HEK293 (cell line): ENCODE data around the gene CTDNEP1.
A peak's percentile ranks its signal among the peaks of the same experiment; 100 is the strongest.

Experiments used
- BCL11A ChIP-seq: fragments of 450-650 bp; formaldehyde crosslinking; IDR thresholded peaks from 2 replicates; pipeline ENCODE4 v1.5.1; 2016; ENCODE audit warnings: low read depth, missing biosample characterization, missing genetic modification characterization
- GFI1B ChIP-seq: fragments of 450-650 bp; formaldehyde crosslinking; IDR thresholded peaks from 2 replicates; pipeline ENCODE4 v1.5.1; 2016; ENCODE audit warnings: missing biosample characterization, missing genetic modification characterization
- GLI4 ChIP-seq: fragments of 450-650 bp; formaldehyde crosslinking; IDR thresholded peaks from 2 replicates; pipeline ENCODE4 v1.5.1; 2016; ENCODE audit warnings: missing biosample characterization, missing genetic modification characterization
- GLIS1 ChIP-seq: fragments of 450-650 bp; formaldehyde crosslinking; IDR thresholded peaks from 2 replicates; pipeline ENCODE4 v1.5.1; 2016; ENCODE audit warnings: missing biosample characterization, missing genetic modification characterization
- HOXD13 ChIP-seq: sonication (generic); formaldehyde crosslinking; IDR thresholded peaks from 2 replicates; pipeline ENCODE4 v1.8.0; 2022; ENCODE audit warnings: missing genetic modification reagents, borderline replicate concordance
- KLF1 ChIP-seq: fragments of 450-650 bp; formaldehyde crosslinking; IDR thresholded peaks from 2 replicates; pipeline ENCODE4 v1.5.1; 2016; ENCODE audit warnings: missing biosample characterization, missing genetic modification characterization
- KLF7 ChIP-seq: fragments of 450-650 bp; formaldehyde crosslinking; IDR thresholded peaks from 2 replicates; pipeline ENCODE4 v1.5.1; 2016; ENCODE audit warnings: missing biosample characterization, missing genetic modification characterization, borderline replicate concordance
- PRDM1 ChIP-seq: fragments of 450-650 bp; formaldehyde crosslinking; IDR thresholded peaks from 2 replicates; pipeline ENCODE4; 2016; ENCODE audit warnings: missing biosample characterization, missing genetic modification characterization
- ZBTB20 ChIP-seq: fragments of 450-650 bp; formaldehyde crosslinking; IDR thresholded peaks from 2 replicates; pipeline ENCODE4 v1.5.1; 2016; ENCODE audit warnings: missing biosample characterization, missing genetic modification characterization
- ZBTB8A ChIP-seq: fragments of 450-650 bp; formaldehyde crosslinking; IDR thresholded peaks from 2 replicates; pipeline ENCODE4 v1.5.1; 2016; ENCODE audit warnings: missing biosample characterization, missing genetic modification characterization
- ZEB2 ChIP-seq: fragments of 450-650 bp; formaldehyde crosslinking; IDR thresholded peaks from 2 replicates; pipeline ENCODE4 v1.5.1; 2016; ENCODE audit warnings: missing biosample characterization, missing genetic modification characterization
- ZFHX2 ChIP-seq: fragments of 450-650 bp; formaldehyde crosslinking; conservative IDR thresholded peaks from 2 replicates; pipeline ENCODE4 v1.5.1; 2016; ENCODE audit warnings: missing biosample characterization, missing genetic modification characterization
- ZIC2 ChIP-seq: fragments of 450-650 bp; formaldehyde crosslinking; IDR thresholded peaks from 2 replicates; pipeline ENCODE4 v1.5.1; 2016; ENCODE audit warnings: missing biosample characterization, missing genetic modification characterization
- ZNF133 ChIP-seq: fragments of 450-650 bp; formaldehyde crosslinking; IDR thresholded peaks from 2 replicates; pipeline ENCODE4 v1.5.1; 2016; ENCODE audit warnings: missing biosample characterization, missing genetic modification characterization
- ZNF2 ChIP-seq: fragments of 450-650 bp; formaldehyde crosslinking; IDR thresholded peaks from 2 replicates; pipeline ENCODE4 v1.5.1; 2016; ENCODE audit warnings: missing biosample characterization, missing genetic modification characterization
- ZNF274 ChIP-seq, 2 experiments: fragments of 200-500 bp in 1 of 2; fragments of 450-650 bp in 1 of 2; sonication (Bioruptor generic) in 1 of 2; formaldehyde crosslinking in 1 of 2; IDR thresholded peaks; 2 replicates each; pipeline versions ENCODE4 v1.5.1 to v1.6.1; 2014 to 2016; ENCODE audit warnings: borderline replicate concordance in 1 of 2, inconsistent platforms in 1 of 2, low read length in 1 of 2, missing biosample characterization in 1 of 2, missing genetic modification characterization in 1 of 2
- ZNF311 ChIP-seq: fragments of 450-650 bp; formaldehyde crosslinking; IDR thresholded peaks from 2 replicates; pipeline ENCODE4 v1.5.1; 2017; ENCODE audit warnings: missing biosample characterization, missing genetic modification characterization, borderline replicate concordance
- ZNF350 ChIP-seq: fragments of 450-650 bp; formaldehyde crosslinking; IDR thresholded peaks from 2 replicates; pipeline ENCODE4 v1.5.0; 2017; ENCODE audit warnings: missing biosample characterization, mild to moderate bottlenecking, missing genetic modification characterization
- ZNF37A ChIP-seq: fragments of 450-650 bp; IDR thresholded peaks from 2 replicates; pipeline ENCODE4 v1.5.1; 2018; ENCODE audit warnings: missing biosample characterization, missing genetic modification characterization
- ZNF394 ChIP-seq: fragments of 450-650 bp; formaldehyde crosslinking; IDR thresholded peaks from 2 replicates; pipeline ENCODE4 v1.5.1; 2016; ENCODE audit warnings: missing biosample characterization, missing genetic modification characterization, mild to moderate bottlenecking, moderate library complexity, borderline replicate concordance
- ZNF416 ChIP-seq: fragments of 450-650 bp; formaldehyde crosslinking; IDR thresholded peaks from 2 replicates; pipeline ENCODE4 v1.5.1; 2016; ENCODE audit warnings: missing biosample characterization, missing genetic modification characterization
- ZNF423 ChIP-seq: fragments of 450-650 bp; formaldehyde crosslinking; IDR thresholded peaks from 2 replicates; pipeline ENCODE4 v1.5.1; 2016; ENCODE audit warnings: missing biosample characterization, missing genetic modification characterization
- ZNF433 ChIP-seq: fragments of 450-650 bp; formaldehyde crosslinking; IDR thresholded peaks from 2 replicates; pipeline ENCODE4 v1.5.1; 2016; ENCODE audit warnings: missing biosample characterization, missing genetic modification characterization, low read depth
- ZNF600 ChIP-seq: fragments of 450-650 bp; formaldehyde crosslinking; IDR thresholded peaks from 2 replicates; pipeline ENCODE4 v1.5.1; 2016; ENCODE audit warnings: missing biosample characterization, missing genetic modification characterization
- ZNF660 ChIP-seq: fragments of 450-650 bp; IDR thresholded peaks from 2 replicates; pipeline ENCODE4 v1.5.1; 2018; ENCODE audit warnings: missing biosample characterization, mild to moderate bottlenecking, missing genetic modification characterization
- ZNF747 ChIP-seq: fragments of 450-650 bp; formaldehyde crosslinking; IDR thresholded peaks from 2 replicates; pipeline ENCODE4 v1.5.1; 2016; ENCODE audit warnings: missing biosample characterization, missing genetic modification characterization
- ZNF76 ChIP-seq: fragments of 450-650 bp; formaldehyde crosslinking; IDR thresholded peaks from 2 replicates; pipeline ENCODE4; 2016; ENCODE audit warnings: low read depth, missing biosample characterization, missing genetic modification characterization, borderline replicate concordance
- ZNF792 ChIP-seq: fragments of 450-650 bp; formaldehyde crosslinking; IDR thresholded peaks from 2 replicates; pipeline ENCODE4 v1.5.1; 2016; ENCODE audit warnings: missing biosample characterization, missing genetic modification characterization
- ZSCAN16 ChIP-seq: fragments of 450-650 bp; formaldehyde crosslinking; IDR thresholded peaks from 2 replicates; pipeline ENCODE4 v1.5.1; 2016; ENCODE audit warnings: missing biosample characterization, missing genetic modification characterization
- ZSCAN30 ChIP-seq: fragments of 450-650 bp; IDR thresholded peaks from 2 replicates; pipeline ENCODE4 v1.5.1; 2018; ENCODE audit warnings: missing biosample characterization, mild to moderate bottlenecking, missing genetic modification characterization, moderate library complexity
- TF ChIP-seq, protein P1 (sequence below): fragments of 450-650 bp; formaldehyde crosslinking; IDR thresholded peaks from 2 replicates; pipeline ENCODE4 v1.5.1; 2016; ENCODE audit warnings: missing biosample characterization, missing genetic modification characterization
- TF ChIP-seq, protein P2 (sequence below): fragments of 450-650 bp; formaldehyde crosslinking; optimal IDR thresholded peaks from 2 replicates; pipeline ENCODE3; 2016; ENCODE audit warnings: missing biosample characterization, mild to moderate bottlenecking, missing genetic modification characterization
- TF ChIP-seq, protein P3 (sequence below): fragments of 450-650 bp; formaldehyde crosslinking; IDR thresholded peaks from 2 replicates; pipeline ENCODE4 v1.5.1; 2016; ENCODE audit warnings: missing biosample characterization, missing genetic modification characterization
- TF ChIP-seq, protein P4 (sequence below): fragments of 450-650 bp; formaldehyde crosslinking; IDR thresholded peaks from 2 replicates; pipeline ENCODE4 v1.5.1; 2016; ENCODE audit warnings: missing biosample characterization, missing genetic modification characterization
- TF ChIP-seq, protein P5 (sequence below): fragments of 450-650 bp; formaldehyde crosslinking; IDR thresholded peaks from 2 replicates; pipeline ENCODE4 v1.5.1; 2017; ENCODE audit warnings: missing biosample characterization, mild to moderate bottlenecking, missing genetic modification characterization, moderate library complexity

Gene CTDNEP1

DNA sequence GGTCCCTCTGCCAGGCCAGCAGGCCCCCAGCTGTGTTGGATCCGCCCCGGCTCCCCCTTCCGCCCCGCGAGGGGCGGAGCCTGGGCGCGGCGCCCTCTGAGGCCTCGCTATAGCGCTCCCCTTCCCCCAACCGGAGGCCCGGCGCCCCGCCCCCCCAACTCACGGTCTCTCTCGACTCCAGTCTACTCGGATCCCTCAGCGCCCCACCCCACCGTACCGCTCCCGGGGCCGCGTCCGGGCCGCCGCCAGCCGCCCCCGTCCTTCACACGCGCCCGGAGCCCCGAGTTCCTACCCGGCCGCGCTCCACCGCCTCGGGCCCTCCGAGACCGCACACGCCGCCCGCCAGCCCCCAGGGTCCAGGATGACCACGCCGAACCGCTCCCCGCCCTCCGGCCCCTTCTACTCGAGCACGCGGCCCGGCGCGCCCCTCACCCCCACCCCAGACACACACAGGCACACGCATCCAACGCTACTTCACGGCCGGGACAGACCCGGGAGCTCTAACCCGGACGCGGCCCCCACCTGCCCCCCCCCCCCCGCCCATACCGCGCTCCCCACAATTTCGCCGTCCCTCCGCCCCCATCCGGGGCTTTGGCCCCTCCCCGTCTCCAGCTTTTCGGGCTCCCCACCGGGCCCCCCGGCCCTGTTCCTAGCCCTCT lies 13.6 kb downstream of the CTDNEP1 start (continued):
- no peak for TF ChIP-seq ZNF274 (IDR thresholded peaks at IDR 0.05; ENCODE audit: low read length)
- no peak for TF ChIP-seq ZNF274 (tag by site-specific recombination; IDR thresholded peaks at IDR 0.05; ENCODE audit: borderline replicate concordance)
- peak; percentile 89 for TF ChIP-seq KLF1 (tag by site-specific recombination)
- no peak for TF ChIP-seq GFI1B (tag by site-specific recombination)
- TF ChIP-seq ZBTB8A (tag by site-specific recombination) = peak; percentile 100
- TF ChIP-seq, protein P1, sequence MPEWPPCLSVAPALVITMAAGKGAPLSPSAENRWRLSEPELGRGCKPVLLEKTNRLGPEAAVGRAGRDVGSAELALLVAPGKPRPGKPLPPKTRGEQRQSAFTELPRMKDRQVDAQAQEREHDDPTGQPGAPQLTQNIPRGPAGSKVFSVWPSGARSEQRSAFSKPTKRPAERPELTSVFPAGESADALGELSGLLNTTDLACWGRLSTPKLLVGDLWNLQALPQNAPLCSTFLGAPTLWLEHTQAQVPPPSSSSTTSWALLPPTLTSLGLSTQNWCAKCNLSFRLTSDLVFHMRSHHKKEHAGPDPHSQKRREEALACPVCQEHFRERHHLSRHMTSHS (tag by site-specific recombination) = no peak
- peak; percentile 28; the same call in 1 of the 2 replicates for TF ChIP-seq ZIC2 (tag by site-specific recombination)
- TF ChIP-seq ZNF394 (tag by site-specific recombination) = no peak
- TF ChIP-seq ZBTB20 (tag by site-specific recombination) = peak; percentile 47; the same call in 1 of the 2 replicates
- TF ChIP-seq ZNF76 (tag by site-specific recombination) = peak; percentile 34; the same call in 1 of the 2 replicates
- TF ChIP-seq ZNF350 (tag by site-specific recombination) = no peak
- TF ChIP-seq HOXD13 (CRISPR knock-in tag) = no peak
- TF ChIP-seq ZEB2 (tag by site-specific recombination) = peak; percentile 76
- TF ChIP-seq ZSCAN30 (tag by site-specific recombination) = no peak
- TF ChIP-seq, protein P2, sequence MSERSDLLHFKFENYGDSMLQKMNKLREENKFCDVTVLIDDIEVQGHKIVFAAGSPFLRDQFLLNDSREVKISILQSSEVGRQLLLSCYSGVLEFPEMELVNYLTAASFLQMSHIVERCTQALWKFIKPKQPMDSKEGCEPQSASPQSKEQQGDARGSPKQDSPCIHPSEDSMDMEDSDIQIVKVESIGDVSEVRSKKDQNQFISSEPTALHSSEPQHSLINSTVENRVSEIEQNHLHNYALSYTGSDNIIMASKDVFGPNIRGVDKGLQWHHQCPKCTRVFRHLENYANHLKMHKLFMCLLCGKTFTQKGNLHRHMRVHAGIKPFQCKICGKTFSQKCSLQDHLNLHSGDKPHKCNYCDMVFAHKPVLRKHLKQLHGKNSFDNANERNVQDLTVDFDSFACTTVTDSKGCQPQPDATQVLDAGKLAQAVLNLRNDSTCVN (tag by site-specific recombination) = peak; percentile 88
- no peak for TF ChIP-seq ZNF600 (tag by site-specific recombination)
- TF ChIP-seq BCL11A (tag by site-specific recombination) = no peak
- TF ChIP-seq, protein P3, sequence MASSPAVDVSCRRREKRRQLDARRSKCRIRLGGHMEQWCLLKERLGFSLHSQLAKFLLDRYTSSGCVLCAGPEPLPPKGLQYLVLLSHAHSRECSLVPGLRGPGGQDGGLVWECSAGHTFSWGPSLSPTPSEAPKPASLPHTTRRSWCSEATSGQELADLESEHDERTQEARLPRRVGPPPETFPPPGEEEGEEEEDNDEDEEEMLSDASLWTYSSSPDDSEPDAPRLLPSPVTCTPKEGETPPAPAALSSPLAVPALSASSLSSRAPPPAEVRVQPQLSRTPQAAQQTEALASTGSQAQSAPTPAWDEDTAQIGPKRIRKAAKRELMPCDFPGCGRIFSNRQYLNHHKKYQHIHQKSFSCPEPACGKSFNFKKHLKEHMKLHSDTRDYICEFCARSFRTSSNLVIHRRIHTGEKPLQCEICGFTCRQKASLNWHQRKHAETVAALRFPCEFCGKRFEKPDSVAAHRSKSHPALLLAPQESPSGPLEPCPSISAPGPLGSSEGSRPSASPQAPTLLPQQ (tag by site-specific recombination) = 0 out of 2 replicates have a peak, but pooled peaks have one; percentile 20
- TF ChIP-seq PRDM1 (tag by site-specific recombination) = no peak
- TF ChIP-seq ZNF311 (tag by site-specific recombination) = no peak
- TF ChIP-seq, protein P4, sequence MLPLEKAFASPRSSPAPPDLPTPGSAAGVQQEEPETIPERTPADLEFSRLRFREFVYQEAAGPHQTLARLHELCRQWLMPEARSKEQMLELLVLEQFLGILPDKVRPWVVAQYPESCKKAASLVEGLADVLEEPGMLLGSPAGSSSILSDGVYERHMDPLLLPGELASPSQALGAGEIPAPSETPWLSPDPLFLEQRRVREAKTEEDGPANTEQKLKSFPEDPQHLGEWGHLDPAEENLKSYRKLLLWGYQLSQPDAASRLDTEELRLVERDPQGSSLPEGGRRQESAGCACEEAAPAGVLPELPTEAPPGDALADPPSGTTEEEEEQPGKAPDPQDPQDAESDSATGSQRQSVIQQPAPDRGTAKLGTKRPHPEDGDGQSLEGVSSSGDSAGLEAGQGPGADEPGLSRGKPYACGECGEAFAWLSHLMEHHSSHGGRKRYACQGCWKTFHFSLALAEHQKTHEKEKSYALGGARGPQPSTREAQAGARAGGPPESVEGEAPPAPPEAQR = no peak
- no peak for TF ChIP-seq GLI4 (tag by site-specific recombination)
- TF ChIP-seq GLIS1 (tag by site-specific recombination) = peak; percentile 90; the same call in 1 of the 2 replicates
- TF ChIP-seq ZFHX2 (tag by site-specific recombination) = no peak; the same call in 1 of the 2 replicates
- 0 out of 2 replicates have a peak, but pooled peaks have one; percentile 22 for TF ChIP-seq ZNF423 (tag by site-specific recombination)
- TF ChIP-seq KLF7 (tag by site-specific recombination) = peak; percentile 59; the same call in 1 of the 2 replicates
- no peak for TF ChIP-seq ZNF747
- TF ChIP-seq ZSCAN16 (tag by site-specific recombination) = no peak
- 0 out of 2 replicates have a peak, but pooled peaks have one; percentile 41 for TF ChIP-seq ZNF660 (tag by site-specific recombination)
- TF ChIP-seq ZNF2 (tag by site-specific recombination) = no peak
- TF ChIP-seq ZNF37A (tag by site-specific recombination) = no peak
- no peak for TF ChIP-seq ZNF433 (tag by site-specific recombination)
- no peak for TF ChIP-seq ZNF416 (tag by site-specific recombination)
- no peak for TF ChIP-seq ZNF792 (tag by site-specific recombination)
- TF ChIP-seq, protein P5, sequence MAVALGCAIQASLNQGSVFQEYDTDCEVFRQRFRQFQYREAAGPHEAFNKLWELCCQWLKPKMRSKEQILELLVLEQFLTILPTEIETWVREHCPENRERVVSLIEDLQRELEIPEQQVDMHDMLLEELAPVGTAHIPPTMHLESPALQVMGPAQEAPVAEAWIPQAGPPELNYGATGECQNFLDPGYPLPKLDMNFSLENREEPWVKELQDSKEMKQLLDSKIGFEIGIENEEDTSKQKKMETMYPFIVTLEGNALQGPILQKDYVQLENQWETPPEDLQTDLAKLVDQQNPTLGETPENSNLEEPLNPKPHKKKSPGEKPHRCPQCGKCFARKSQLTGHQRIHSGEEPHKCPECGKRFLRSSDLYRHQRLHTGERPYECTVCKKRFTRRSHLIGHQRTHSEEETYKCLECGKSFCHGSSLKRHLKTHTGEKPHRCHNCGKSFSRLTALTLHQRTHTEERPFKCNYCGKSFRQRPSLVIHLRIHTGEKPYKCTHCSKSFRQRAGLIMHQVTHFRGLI (tag by site-specific recombination) = no peak
- TF ChIP-seq ZNF133 (tag by site-specific recombination) = no peak
